Keratinocyte (primary cell): ENCODE data around the gene SPOCK3. TPM values are rescaled to one million over a fixed set of nuclear protein-coding genes. Genes with fewer than 3 reads are reported as not detected.
"Not testable (repeated sequence)": the region's sequence is repeated elsewhere in the genome, so short reads cannot be mapped to it uniquely, and the experiment has no call there.

Experiments
- DNase-seq: peaks from one replicate; pipeline ENCODE4 v3.0.0-alpha.2; 2011; ENCODE audit warnings: low read depth, missing footprints, low spot score
- FAIRE-seq: peaks from 2 replicates; lab custom pipeline; 2011; peaks lifted over from hg19 to GRCh38; lab: Jason Lieb, UNC
- H2AFZ ChIP-seq: 2 replicates; pipeline ENCODE4 v1.6.0; 2012; ENCODE audit warnings: low read length, control low read depth, inconsistent platforms; ENCODE audit not compliant: control insufficient read depth
- H3K27ac ChIP-seq: 2 replicates; pipeline ENCODE4 v1.5.1; 2011; ENCODE audit warnings: low read length; ENCODE audit not compliant: control insufficient read depth, insufficient read depth
- H3K27me3 ChIP-seq: 3 replicates; pipeline ENCODE4 v1.6.0; 2011; ENCODE audit warnings: low read length; ENCODE audit not compliant: control insufficient read depth, insufficient read depth; ENCODE audit errors: extremely low read depth
- H3K36me3 ChIP-seq, 2 experiments: 2 replicates in 1 of 2; 3 replicates in 1 of 2; pipeline ENCODE4 v1.5.1; 2011; ENCODE audit warnings: low read length in 2 of 2, mild to moderate bottlenecking in 1 of 2; ENCODE audit not compliant: control insufficient read depth in 2 of 2, insufficient read depth in 2 of 2; ENCODE audit errors: extremely low read depth in 1 of 2
- H3K4me1 ChIP-seq: 3 replicates; pipeline ENCODE4 v1.5.1; 2011; ENCODE audit warnings: low read length; ENCODE audit not compliant: control insufficient read depth, insufficient read depth; ENCODE audit errors: extremely low read depth
- H3K4me2 ChIP-seq: 3 replicates; pipeline ENCODE4 v1.6.0; 2011; ENCODE audit warnings: low read depth, low read length; ENCODE audit not compliant: control insufficient read depth, insufficient read depth; ENCODE audit errors: extremely low read depth
- H3K4me3 ChIP-seq, 3 experiments: fragments of 200-600 bp in 1 of 3; sonication (generic) in 1 of 3; 2 replicates in 2 of 3; 3 replicates in 1 of 3; pipeline ENCODE4 v1.5.1; 2011 to 2016; ENCODE audit warnings: low read length in 3 of 3, mild to moderate bottlenecking in 3 of 3, control low read depth in 2 of 3, inconsistent platforms in 1 of 3, low read depth in 1 of 3, mixed read lengths in 1 of 3, mixed run types in 1 of 3, moderate library complexity in 1 of 3; ENCODE audit not compliant: control insufficient read depth in 2 of 3, insufficient read depth in 2 of 3; ENCODE audit errors: extremely low read depth in 1 of 3
- H3K79me2 ChIP-seq: 2 replicates; pipeline ENCODE4 v1.6.0; 2012; ENCODE audit warnings: low read length; ENCODE audit not compliant: control insufficient read depth, insufficient read depth
- H3K9ac ChIP-seq: 3 replicates; pipeline ENCODE4 v1.6.0; 2011; ENCODE audit warnings: low read length; ENCODE audit not compliant: control insufficient read depth, insufficient read depth; ENCODE audit errors: extremely low read depth
- H3K9me1 ChIP-seq: 3 replicates; pipeline ENCODE4 v1.6.0; 2011; ENCODE audit warnings: low read length; ENCODE audit not compliant: control insufficient read depth, insufficient read depth; ENCODE audit errors: extremely low read depth
- H3K9me3 ChIP-seq: 2 replicates; pipeline ENCODE4 v1.5.1; 2012; ENCODE audit warnings: low read depth, low read length; ENCODE audit not compliant: control insufficient read depth
- H4K20me1 ChIP-seq: 3 replicates; pipeline ENCODE4 v1.6.0; 2011; ENCODE audit warnings: low read length; ENCODE audit not compliant: control insufficient read depth, insufficient read depth; ENCODE audit errors: extremely low read depth
- EZH2 ChIP-seq: IDR thresholded peaks from one replicate; pipeline ENCODE4 v1.6.1; 2012; ENCODE audit warnings: inconsistent platforms, mild to moderate bottlenecking, low read length, moderate library complexity
- dilution Hi-C: fragments of 300-500 bp; cut with MboI; formaldehyde crosslinking; loops from one replicate; pipeline ENCODE4 v1.7.0; 2020; ENCODE audit warnings: low sequenced_read_pairs; ENCODE audit not compliant: extremely low pct_ligation_motif_present
- polyA plus RNA-seq, 5 experiments: library from polyadenylated mRNA; depleted of rRNA in 3 of 5; stranded (reverse) in 3 of 5; stranded (forward) in 1 of 5; unstranded in 1 of 5; fragments of >200 nt; gene quantifications; 1 replicate in 1 of 5; 2 replicates in 3 of 5; 3 replicates in 1 of 5; pipeline versions ENCODE4 v1.2.1 to v1.2.3, GENCODE V29; 2011 to 2012; ENCODE audit warnings: missing spikeins in 2 of 5, low read depth in 1 of 5, low replicate concordance in 1 of 5
- TF ChIP-seq, protein P1 (sequence below), 3 experiments: IDR thresholded peaks in 1 of 3; conservative IDR thresholded peaks in 1 of 3; optimal IDR thresholded peaks in 1 of 3; 2 replicates in 2 of 3; 3 replicates in 1 of 3; pipeline versions ENCODE3 to v1.5.1; 2011; ENCODE audit warnings: low read length in 3 of 3, mild to moderate bottlenecking in 3 of 3, moderate library complexity in 2 of 3, control low read depth in 1 of 3, inconsistent platforms in 1 of 3; ENCODE audit not compliant: insufficient read depth in 2 of 3; ENCODE audit errors: extremely low read depth in 1 of 3

SPOCK3 gene
- polyA plus RNA-seq, 1 donor (not counting 4 experiments of a cell fraction or from before 2014, with no cell fraction given): not detected

DNA sequence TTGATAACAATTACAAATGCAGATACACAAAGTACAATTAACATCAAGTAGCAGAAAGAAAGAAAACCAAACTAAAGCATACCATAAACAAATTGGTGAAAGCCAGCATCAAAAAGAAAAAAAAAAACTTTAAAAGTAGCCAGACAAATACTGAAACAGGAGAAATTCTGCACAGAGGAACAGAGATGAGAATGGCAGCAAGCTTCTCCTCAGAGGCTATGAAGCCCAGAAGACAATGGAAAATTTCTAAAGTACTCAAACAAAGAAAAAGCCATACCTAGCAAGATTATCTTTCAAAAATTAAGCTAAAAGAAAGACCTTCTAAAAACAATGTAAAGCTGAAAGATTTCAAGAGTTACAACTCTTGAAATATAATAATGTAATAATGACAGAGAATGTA lies 471.3 kb downstream of the SPOCK3 start:
- H3K9me3 ChIP-seq: no peaks in the 10 kb centered on the region
- TF ChIP-seq, protein P1, sequence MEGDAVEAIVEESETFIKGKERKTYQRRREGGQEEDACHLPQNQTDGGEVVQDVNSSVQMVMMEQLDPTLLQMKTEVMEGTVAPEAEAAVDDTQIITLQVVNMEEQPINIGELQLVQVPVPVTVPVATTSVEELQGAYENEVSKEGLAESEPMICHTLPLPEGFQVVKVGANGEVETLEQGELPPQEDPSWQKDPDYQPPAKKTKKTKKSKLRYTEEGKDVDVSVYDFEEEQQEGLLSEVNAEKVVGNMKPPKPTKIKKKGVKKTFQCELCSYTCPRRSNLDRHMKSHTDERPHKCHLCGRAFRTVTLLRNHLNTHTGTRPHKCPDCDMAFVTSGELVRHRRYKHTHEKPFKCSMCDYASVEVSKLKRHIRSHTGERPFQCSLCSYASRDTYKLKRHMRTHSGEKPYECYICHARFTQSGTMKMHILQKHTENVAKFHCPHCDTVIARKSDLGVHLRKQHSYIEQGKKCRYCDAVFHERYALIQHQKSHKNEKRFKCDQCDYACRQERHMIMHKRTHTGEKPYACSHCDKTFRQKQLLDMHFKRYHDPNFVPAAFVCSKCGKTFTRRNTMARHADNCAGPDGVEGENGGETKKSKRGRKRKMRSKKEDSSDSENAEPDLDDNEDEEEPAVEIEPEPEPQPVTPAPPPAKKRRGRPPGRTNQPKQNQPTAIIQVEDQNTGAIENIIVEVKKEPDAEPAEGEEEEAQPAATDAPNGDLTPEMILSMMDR (optimal IDR thresholded peaks at IDR 0.05 in 1 of 3, IDR thresholded peaks at IDR 0.05 in 1 of 3, conservative IDR thresholded peaks at IDR 0.05 in 1 of 3; ENCODE audit: extremely low read depth in 1 of 3, insufficient read depth in 2 of 3, low read length in 3 of 3): no peak
- no peak for TF ChIP-seq EZH2
- H3K27ac ChIP-seq: no peak overlapping the region
- no peak overlapping the region for H3K4me2 ChIP-seq
- H3K4me3 ChIP-seq: no peak overlapping the region
- DNase-seq (no peak), FAIRE-seq (no peak)
- no peaks in the 10 kb centered on the region for H3K27me3 ChIP-seq
- no peak overlapping the region for H3K9ac ChIP-seq
- dilution Hi-C loops: no loop called here
- H3K36me3 ChIP-seq: no peaks in the 10 kb centered on the region
- H2AFZ ChIP-seq: no peak overlapping the region
- H3K9me1 ChIP-seq: no peaks in the 10 kb centered on the region
- no peaks in the 10 kb centered on the region for H4K20me1 ChIP-seq
- no peaks in the 10 kb centered on the region for H3K4me1 ChIP-seq
- H3K79me2 ChIP-seq: no peaks in the 10 kb centered on the region

DNA sequence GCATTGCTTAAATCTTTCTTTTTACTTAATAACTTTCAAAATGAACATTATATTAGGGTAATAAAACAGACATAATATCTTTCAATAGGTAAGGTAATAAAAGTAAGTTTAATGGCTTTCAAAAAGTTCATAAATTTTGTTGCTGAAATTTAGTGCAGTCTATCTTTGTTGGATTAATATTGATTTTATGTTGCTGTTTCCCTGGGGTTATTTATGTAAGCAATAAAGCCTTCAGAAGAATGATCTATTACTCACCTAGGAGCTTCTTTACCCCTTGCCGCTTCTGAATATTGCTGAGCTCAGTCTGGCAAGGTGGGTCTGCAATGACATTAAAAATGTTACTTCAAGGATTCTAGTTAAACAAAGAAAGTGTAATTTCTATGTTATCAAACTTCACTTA lies 492.6 kb downstream of the SPOCK3 start:
- Histone ChIP-seq H3K27ac (no peak overlapping the region), H3K4me1 (no peaks in the 10 kb centered on the region), H3K4me3 (no peak overlapping the region), H3K27me3 (no peaks in the 10 kb centered on the region), H3K79me2 (no peaks in the 10 kb centered on the region), H3K36me3 (no peaks in the 10 kb centered on the region), H2AFZ (no peak overlapping the region), H3K4me2 (no peak overlapping the region), H3K9me3 (no peaks in the 10 kb centered on the region), H3K9me1 (no peaks in the 10 kb centered on the region), H4K20me1 (no peaks in the 10 kb centered on the region), H3K9ac (no peak overlapping the region)
- DNase-seq (no peak), FAIRE-seq (no peak)
- TF ChIP-seq, protein P1 (optimal IDR thresholded peaks at IDR 0.05 in 1 of 3, IDR thresholded peaks at IDR 0.05 in 1 of 3, conservative IDR thresholded peaks at IDR 0.05 in 1 of 3; ENCODE audit: extremely low read depth in 1 of 3, insufficient read depth in 2 of 3, low read length in 3 of 3): no peak
- no peak for TF ChIP-seq EZH2
- dilution Hi-C loops: no loop called here

DNA sequence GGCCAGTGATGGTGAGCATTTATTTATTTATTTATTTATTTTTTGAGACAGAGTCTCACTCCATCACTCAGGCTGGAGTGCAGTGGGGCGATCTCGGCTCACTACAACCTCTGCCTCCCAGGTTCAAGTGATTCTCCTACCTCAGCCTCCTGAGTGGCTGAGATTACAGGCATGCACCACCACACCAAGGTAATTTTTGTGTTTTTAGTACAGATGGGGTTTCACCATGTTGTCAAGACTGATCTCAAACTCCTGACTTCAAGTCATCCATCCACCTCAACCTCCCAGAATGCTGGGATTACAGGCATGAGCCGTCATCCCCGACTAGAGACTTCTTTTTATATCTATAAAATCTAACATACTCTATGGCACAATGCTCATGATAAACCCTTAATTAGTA lies 495.1 kb downstream of the SPOCK3 start:
- H3K9ac ChIP-seq, H3K9me1 ChIP-seq, H3K79me2 ChIP-seq, H4K20me1 ChIP-seq, DNase-seq, dilution Hi-C loops, H2AFZ ChIP-seq, H3K36me3 ChIP-seq, H3K4me3 ChIP-seq, FAIRE-seq, H3K4me1 ChIP-seq, H3K27me3 ChIP-seq, H3K27ac ChIP-seq, H3K4me2 ChIP-seq, H3K9me3 ChIP-seq: not testable (repeated sequence)
